Right renal cortex interstitium (tissue), 3 donors: ENCODE measurements around the gene PDGFB. TPM values are rescaled to one million over a fixed set of nuclear protein-coding genes. Genes with fewer than 3 reads are reported as not detected.

Experiments
- DNase-seq, 3 donors: peaks; one replicate each; pipeline ENCODE4 v3.0.0-alpha.2; 2013; ENCODE audit warnings: low read depth in 3 of 3, low spot score in 2 of 3
- polyA plus RNA-seq, 3 donors: library from polyadenylated mRNA; unstranded; fragments of 120-200 nt; gene quantifications; one replicate each; pipeline ENCODE4 v1.2.1, GENCODE V29; 2013; ENCODE audit not compliant: insufficient read length in 3 of 3

PDGFB gene
- polyA plus RNA-seq, 3 donors = 13.0 to 16.7 (median 13.3) TPM

GRCh38 chr22:39241794-39242594, 2.8 kb downstream of the PDGFB start:
- no peak for DNase-seq

DNA sequence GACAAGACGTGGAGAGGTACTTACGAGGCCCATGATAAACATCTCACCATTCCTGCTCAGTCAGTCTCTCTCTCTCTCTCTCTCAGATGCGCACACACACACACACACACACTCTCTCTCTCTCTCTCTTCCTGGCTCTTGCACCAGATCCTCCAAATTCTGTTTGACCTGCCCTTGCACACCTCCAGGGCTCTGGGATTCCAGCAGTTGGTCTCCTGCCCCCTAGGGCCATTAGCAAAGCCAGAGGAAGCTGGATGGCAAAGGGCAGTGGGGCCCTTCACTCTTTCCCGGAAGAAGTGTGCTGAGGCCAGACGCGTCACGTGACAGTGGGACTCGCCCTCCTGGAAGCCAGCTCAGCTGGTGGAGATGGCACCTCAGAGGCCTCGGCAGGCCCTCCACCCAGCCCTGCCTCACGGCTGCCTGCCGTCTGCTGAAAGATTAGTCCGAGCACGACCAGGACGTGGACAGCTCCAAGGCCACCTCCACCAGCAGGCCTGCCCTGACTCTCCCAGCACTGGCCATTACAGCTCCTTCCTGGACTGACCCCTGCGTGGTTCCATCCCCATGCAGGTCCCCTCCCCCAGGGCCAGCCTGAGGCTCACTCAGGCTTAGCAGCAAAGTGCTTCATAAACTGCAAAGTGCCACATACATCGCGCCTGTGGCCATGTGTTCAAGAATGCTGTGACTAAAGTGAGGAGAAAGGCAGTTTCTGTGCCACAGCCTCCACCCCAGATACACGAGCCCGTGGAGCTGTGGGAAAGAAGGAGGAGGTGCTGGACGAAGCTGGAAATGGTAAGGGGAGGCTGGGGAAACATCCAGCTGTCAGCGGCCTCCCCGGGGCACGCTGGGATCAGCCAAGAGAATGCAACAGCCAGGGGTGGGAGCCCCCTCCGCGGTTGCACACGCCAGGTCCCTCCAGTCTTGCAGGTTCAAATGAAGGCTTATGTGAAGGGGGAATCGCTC, 3.7 kb downstream of the PDGFB start:
- no peak for DNase-seq

DNA sequence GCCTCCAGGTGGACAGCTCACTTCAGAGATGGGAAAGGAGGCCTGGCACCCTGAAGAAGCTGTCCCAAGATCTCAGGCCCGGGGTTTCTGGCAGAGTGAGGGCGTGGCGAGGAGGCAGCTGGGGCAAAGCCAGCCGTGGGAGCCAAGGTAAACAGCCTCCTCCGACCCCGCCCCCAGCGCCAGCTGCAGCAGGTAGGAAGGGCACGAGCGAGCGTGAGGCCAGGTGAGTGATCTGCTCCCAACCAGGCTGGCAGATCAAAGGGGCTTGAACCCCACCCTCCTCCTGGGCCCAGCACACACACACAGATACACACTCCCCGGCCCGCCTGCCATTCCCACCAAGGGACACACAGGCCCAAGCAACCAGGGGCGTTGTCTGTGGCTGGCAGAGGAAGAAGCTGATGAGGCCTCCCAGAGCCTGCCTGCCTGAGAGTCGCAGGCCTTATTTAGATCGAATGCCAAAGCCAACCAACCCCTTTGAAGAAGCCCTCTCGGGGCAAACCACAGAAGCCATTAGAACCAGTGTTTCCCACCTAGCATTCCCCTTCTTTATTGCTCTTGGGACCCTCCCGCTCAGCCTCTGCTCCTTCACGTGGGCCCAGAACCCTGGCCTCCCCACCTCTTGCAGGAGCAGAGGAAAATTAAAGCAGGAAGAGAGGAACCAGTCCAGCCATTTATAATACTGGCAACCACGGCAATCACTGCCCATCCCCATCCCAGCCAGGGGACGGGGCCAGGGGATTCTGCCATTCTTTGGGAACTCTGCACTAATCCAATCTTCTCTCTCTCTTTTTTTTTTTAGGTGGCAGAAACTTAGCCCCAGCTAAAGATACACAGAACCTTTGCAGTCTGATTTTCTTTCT, 5.0 kb downstream of the PDGFB start:
- DNase-seq = no peak

DNA sequence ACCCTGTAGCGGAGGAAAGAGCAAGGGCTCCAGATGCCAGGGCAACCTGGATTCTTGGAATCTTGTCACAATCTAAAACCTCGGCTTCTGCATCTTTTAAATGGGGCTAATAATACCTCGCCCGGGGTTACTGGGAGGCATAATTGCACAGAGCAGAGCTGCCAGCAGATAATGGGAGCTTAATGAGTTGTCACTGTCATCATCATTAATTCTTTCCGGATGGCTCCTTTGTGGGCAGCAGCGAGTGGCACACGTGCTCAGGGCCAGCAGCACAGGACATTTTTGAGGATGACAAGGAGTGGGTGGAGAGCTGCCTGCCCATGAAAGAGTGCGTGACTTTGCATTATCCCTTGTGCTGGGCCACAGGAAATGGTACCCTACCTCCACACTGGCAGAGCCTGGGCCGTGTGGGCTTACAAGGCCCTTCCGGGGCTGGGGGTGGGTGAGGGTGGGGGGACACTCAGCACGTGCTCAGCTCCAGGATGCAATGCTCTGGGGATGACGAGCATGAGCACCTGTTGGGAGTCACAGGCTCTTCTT, 5.7 kb downstream of the PDGFB start:
- no peak for DNase-seq

DNA sequence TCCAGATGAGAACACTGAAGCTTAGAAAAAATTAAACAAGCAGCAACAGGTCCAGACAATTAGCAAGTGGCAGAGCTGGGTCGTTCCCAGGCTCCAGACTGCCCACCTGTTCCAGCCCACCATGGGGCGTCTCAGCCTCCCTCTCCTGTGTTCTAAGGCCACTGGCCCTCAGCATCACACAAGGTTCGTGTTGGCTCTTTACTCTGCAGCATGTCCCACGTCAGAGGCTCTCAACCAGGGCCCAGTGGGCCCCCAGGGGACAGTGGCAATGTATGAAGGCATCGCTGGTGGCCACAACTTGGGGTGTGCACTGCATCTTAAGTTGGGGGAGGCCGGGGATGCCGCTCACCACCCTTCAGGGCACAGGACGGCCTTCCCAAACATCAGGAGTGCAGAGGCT, 6.2 kb downstream of the PDGFB start:
- DNase-seq = no peak

DNA sequence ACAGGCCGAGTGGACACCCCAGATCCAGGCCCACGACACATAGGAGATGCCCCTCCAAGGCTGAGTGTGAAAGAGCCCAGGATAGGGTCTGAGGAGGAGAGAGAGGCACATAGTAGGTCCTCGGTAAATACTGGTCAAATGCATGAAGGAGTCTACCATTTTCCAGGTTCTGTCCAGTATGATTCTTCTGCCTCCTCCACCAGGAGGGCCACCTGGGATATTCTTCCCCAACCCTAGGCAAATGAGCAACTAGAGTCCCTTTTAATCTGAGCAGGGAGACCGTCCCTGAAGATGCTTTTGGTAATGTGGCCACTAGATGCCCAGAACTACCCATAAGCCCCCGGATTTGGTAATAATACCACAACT, 6.7 kb downstream of the PDGFB start:
- DNase-seq = no peak

DNA sequence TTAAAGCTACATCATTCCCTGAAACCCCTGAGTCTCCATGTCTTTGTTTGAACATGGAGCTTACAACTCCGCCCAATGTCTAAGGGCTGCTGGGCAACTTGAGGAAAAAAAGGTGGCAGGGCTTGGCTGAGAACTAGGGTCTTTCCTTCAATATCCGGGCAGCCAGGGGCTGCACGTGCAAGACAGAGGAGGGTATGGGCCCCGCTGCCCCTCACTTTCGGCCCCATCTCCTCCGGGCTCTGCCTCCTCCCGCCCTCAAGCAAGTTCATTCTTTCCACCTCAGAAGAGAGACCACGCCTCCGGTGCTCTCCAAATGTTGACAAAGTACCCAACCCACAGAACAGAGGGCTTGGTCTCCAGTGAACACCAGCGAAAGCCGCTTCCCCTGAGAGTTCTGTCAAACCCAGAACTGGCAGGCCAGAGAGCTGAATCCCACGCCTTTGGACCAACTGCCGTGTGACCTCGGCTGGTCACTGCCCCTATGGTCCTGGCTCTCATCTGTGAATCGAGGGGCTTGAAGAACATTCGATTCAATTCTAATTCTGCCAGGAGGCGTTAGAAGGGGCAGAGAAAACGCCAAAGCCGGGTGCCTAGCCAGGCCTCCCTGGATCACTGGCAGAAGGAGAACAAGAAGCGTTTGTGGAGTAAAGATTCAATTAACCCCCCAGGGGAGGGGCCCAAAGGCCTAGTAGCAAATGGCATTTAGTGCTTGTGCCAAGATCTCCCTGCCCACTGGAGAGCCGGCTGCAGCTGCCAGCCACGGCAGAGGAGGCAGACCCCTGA, 7.3 kb downstream of the PDGFB start:
- DNase-seq = no peak

DNA sequence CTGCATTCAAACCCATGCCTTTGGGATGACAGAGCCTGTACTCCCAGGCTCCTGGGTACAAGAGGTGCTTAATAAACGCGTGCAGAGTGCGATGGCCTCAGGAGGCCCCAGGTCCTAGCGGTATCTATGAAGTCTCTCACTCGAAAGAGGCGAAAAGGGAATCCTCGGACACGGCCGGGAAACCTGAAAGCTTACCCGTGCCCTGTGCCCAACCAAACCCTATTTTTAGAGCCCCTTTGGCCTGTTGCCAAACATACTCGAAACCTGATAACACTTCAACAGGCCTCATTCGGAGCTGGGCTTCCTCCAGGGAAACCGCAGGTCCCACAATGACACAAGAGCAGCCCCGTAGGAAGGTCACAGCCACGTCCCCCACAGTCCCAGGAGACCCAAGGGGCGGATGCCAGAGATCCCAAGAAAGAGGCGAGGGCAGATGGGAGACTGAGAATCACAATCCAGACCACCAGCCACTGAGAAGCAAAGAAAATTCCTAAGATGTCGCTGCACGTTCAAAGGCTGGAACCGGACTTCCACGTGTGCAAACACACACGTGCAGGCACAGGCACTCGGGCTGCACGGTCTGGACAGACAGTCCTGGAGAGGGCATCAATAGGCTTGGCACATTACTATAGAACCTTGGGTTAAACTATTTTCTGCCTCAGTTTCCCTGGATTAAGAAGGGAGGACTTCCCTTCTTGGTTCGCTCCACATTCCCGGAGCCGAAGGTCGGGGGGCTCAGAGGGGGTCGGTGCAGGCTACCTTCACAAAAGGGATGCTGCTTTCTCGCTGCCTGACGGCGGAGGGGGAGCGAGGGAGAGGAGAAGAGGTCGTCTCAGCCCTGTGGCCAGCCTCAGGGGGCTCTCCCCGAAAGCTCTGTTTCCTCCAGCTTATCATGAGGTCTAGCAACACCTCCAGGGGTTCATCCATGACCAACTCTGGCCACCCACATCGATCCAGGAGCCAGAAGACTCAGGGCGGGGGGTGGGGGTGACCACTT, 8.2 kb downstream of the PDGFB start:
- DNase-seq = no peak

DNA sequence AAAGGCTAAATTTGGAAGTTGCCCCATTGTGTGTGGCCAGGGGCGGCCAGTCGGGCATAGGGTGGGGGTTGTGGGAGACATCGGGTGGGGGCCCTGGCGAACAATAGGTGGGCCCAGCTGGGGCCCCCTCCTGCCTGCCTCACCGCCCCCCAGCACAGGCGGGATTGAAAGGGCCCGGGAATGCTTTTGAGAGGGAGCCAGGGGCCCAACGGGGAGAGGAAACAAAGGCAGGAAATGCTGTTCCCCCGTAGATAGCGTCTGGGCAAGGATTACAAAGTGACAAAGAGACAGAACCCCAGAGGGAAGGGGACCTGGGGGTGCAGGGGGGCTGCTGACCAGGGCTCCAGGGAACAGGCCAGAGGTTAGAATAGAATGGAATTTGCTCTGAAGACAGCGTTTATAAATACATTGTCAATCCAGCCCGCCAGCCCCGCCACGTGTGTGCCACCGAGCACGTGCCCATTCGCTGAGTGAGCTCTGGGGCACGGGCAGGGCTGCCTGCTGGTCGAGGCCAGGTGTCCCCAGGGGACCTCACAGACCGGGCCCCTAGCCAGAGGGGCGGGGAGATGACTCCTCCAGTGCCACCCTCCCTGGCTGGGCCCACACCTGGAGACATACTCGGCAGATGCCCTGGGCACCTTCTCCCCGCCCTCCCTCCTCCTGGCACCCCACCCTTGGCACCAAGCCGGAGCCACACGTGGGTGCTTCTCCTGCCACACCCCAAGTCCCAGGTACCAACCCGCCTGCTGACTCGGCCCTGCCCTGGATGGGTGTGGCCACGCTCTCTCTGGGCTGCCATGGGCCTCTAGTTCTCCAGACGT, 9.7 kb downstream of the PDGFB start:
- DNase-seq = no peak

GRCh38 chr22:39234472-39234787, 10.4 kb downstream of the PDGFB start:
- DNase-seq = no peak

DNA sequence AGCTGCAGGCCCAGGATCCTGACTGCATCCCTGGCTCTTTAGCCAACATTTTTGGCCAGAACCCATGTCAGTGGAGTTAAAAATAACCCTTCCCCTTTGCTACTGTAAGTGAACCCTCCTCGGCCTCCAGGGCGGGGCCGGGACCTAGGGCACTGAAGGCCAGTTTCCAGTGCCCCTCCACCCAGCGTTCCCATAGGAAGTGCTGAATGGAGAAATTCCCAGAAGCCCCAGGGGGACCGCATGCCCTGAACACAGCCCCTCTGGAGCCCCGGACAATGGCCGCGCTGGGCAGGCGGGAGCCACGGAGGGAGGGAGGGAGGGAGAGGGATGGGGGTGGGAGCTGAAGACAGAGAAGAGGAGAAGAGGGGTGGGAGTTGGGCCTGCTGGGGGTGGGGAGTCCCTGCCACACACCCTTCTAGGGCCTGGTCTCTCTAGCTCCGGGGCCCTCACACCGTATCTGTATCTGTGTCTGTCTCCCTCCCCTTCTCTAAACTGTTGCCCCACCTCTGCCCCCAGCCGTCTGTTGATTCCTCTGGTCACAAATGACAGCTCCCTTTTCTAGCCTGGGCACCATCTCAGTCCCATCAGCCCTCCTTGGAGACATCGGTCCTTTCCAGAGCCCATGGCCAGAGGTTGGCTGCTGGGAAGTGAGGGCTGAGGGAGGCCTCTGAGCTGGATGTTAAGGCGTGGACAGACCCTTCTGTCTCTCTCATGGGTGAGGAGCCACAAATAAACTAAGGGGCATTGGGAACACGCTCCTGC, 10.9 kb downstream of the PDGFB start:
- no peak for DNase-seq

GRCh38 chr22:39232806-39233709, 11.7 kb downstream of the PDGFB start:
- no peak for DNase-seq

GRCh38 chr22:39232246-39232645, 12.5 kb downstream of the PDGFB start:
- DNase-seq = no peak

DNA sequence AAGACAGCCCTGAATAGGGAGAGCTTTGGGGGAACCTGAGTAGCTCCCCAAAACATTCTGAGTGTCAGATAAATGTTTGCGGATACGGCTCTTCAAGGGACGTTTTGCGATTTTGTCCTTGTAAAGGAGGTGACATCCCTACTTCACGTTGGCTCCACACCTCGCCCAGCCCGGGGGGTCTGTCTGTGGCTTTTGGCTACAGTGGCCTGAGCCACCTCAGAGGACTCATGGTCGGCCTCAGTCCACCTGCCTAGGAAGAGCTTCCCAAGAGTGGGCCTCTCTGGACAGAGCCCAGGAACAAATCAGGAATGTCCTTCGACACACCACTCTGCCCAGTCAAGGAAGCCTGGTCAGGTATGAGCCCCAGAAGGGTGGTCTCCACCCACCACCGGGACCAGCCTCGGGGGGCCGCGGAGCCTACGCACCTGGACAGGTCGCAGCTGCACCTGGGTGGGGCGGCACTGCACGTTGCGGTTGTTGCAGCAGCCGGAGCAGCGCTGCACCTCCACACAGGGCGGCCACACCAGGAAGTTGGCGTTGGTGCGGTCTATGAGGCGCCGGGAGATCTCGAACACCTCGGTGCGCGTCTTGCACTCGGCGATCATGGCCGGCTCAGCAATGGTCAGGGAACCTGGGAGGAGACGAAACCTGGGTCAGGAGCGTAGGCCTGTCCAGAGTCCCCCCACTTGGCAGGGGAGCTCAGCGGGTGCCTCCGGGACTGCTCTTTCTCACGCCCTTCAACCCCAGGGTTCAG, 13.4 kb downstream of the PDGFB start:
- no peak for DNase-seq
